Activated T-cell treated with anti-CD3 and anti-CD28 coated beads, Interleukin-2, amount 50 U/mL, for 72 hours (primary cell): ENCODE results near the gene ASB6. TPM values are rescaled to one million over a fixed set of nuclear protein-coding genes. Genes with fewer than 3 reads are reported as not detected.

Source experiments
- ATAC-seq, 2 donors: fragments of 150-1000 bp; cut with Tn5 transposase; replicated peaks in 1 of 2; 2 replicates each; pipeline ENCODE4 v1.10.0; 2021; ENCODE audit warnings: moderate library complexity in 2 of 2, mild to moderate bottlenecking in 1 of 2
- DNase-seq, 2 donors: peaks; one replicate each; pipeline ENCODE4 v3.0.0; 2021 to 2022; ENCODE audit warnings: mixed read lengths in 1 of 2
- H3K27ac Mint-ChIP-seq: one replicate; pipeline ENCODE4 v1.8.0; 2022; ENCODE audit warnings: mild to moderate bottlenecking, moderate library complexity, mixed read lengths
- H3K27me3 Mint-ChIP-seq: one replicate; pipeline ENCODE4 v1.8.0; 2022; ENCODE audit warnings: low read depth, mixed read lengths
- H3K36me3 Mint-ChIP-seq, 2 donors: one replicate each; pipeline ENCODE4 v1.8.0; 2022; ENCODE audit warnings: mixed read lengths in 2 of 2, mild to moderate bottlenecking in 1 of 2; ENCODE audit not compliant: insufficient read depth in 2 of 2
- H3K4me1 Mint-ChIP-seq: one replicate; pipeline ENCODE4 v1.8.0; 2022; ENCODE audit warnings: low read depth, mixed read lengths
- H3K4me3 Mint-ChIP-seq, 2 donors: one replicate each; pipeline ENCODE4 v1.8.0; 2022; ENCODE audit warnings: mild to moderate bottlenecking in 2 of 2, mixed read lengths in 2 of 2, moderate library complexity in 2 of 2
- H3K9me3 Mint-ChIP-seq, 2 donors: one replicate each; pipeline ENCODE4 v1.8.0; 2022; ENCODE audit warnings: mixed read lengths in 2 of 2
- total RNA-seq, 2 donors: library from RNA; stranded (reverse); gene quantifications; one replicate each; pipeline ENCODE4 v1.2.3, GENCODE V29; 2022

Gene ASB6
- total RNA-seq, result 10 to 100 TPM; 16.9 to 20.2 TPM

GRCh38 chr9:129641750-129642585 is at the start of gene ASB6:
Gene ASB6, minus strand, starts transcription at chr9:129642151. Its CDS starts 152 bp downstream, at chr9:129641999.
- no peaks in the 10 kb centered on the region for H3K27me3 Mint-ChIP-seq
- H3K36me3 Mint-ChIP-seq, result peaks cover 3 to 6% of the 10 kb centered on the region in 2 donors
- H3K27ac Mint-ChIP-seq, result peak within 1 kb of the TSS; percentile 82
- H3K4me3 Mint-ChIP-seq, result peak within 1 kb of the TSS; percentile 88 to 94
- peak; percentile 97 to 99 for DNase-seq
- H3K9me3 Mint-ChIP-seq, result no peaks in the 10 kb centered on the region
- peaks cover 27% of the 10 kb centered on the region for H3K4me1 Mint-ChIP-seq
- ATAC-seq, result peak; percentile 95

GRCh38 chr9:129688285-129689043 is 46.5 kb upstream of the ASB6 start:
- no peaks in the 10 kb centered on the region for H3K36me3 Mint-ChIP-seq
- H3K4me3 Mint-ChIP-seq, result no peak overlapping the region
- ATAC-seq, result no peak
- H3K9me3 Mint-ChIP-seq, result no peaks in the 10 kb centered on the region
- no peak for DNase-seq
- no peaks in the 10 kb centered on the region for H3K27me3 Mint-ChIP-seq
- H3K27ac Mint-ChIP-seq, result no peak overlapping the region
- no peaks in the 10 kb centered on the region for H3K4me1 Mint-ChIP-seq

GRCh38 chr9:129687391-129687790 is 45.4 kb upstream of the ASB6 start:
- DNase-seq (no peak), ATAC-seq (no peak)
- Mint-ChIP-seq H3K36me3 (no peaks in the 10 kb centered on the region), H3K27me3 (no peaks in the 10 kb centered on the region), H3K4me3 (no peak overlapping the region), H3K4me1 (no peaks in the 10 kb centered on the region), H3K27ac (no peak overlapping the region), H3K9me3 (no peaks in the 10 kb centered on the region)

- no peaks in the 10 kb centered on the region for H3K36me3 Mint-ChIP-seq
- H3K4me1 Mint-ChIP-seq, result no peaks in the 10 kb centered on the region
- DNase-seq, result no peak
- no peak overlapping the region for H3K27ac Mint-ChIP-seq
- no peak overlapping the region for H3K4me3 Mint-ChIP-seq
- no peaks in the 10 kb centered on the region for H3K9me3 Mint-ChIP-seq
- no peak for ATAC-seq
- no peaks in the 10 kb centered on the region for H3K27me3 Mint-ChIP-seq
Observed at GRCh38 chr9:129686736-129687135, 44.8 kb upstream of the ASB6 start.

GRCh38 chr9:129685933-129686259 is 43.9 kb upstream of the ASB6 start:
- Mint-ChIP-seq H3K4me1 (no peaks in the 10 kb centered on the region), H3K36me3 (no peaks in the 10 kb centered on the region), H3K9me3 (no peaks in the 10 kb centered on the region), H3K4me3 (no peak overlapping the region), H3K27ac (no peak overlapping the region), H3K27me3 (no peaks in the 10 kb centered on the region)
- no peak for DNase-seq
- ATAC-seq, result no peak

- DNase-seq, result no peak
- Mint-ChIP-seq H3K27ac (no peak overlapping the region), H3K9me3 (no peaks in the 10 kb centered on the region)
Observed at GRCh38 chr9:129685220-129685932, 43.4 kb upstream of the ASB6 start.

GRCh38 chr9:129682381-129682780 is 40.4 kb upstream of the ASB6 start:
- Mint-ChIP-seq H3K27ac (no peak overlapping the region), H3K27me3 (peaks cover 10% of the 10 kb centered on the region), H3K9me3 (no peaks in the 10 kb centered on the region), H3K36me3 (no peaks in the 10 kb centered on the region), H3K4me3 (no peak overlapping the region), H3K4me1 (no peaks in the 10 kb centered on the region)
- ATAC-seq (no peak), DNase-seq (no peak)

More at GRCh38 chr9:129685220-129685932, 43.4 kb upstream of the ASB6 start:
- Mint-ChIP-seq H3K36me3 (no peaks in the 10 kb centered on the region), H3K27me3 (no peaks in the 10 kb centered on the region), H3K4me1 (no peaks in the 10 kb centered on the region), H3K4me3 (no peak overlapping the region)
- ATAC-seq, result no peak

- Mint-ChIP-seq H3K4me3 (no peak overlapping the region), H3K27me3 (peaks cover 10% of the 10 kb centered on the region)
- ATAC-seq, result no peak
Observed at GRCh38 chr9:129681924-129682323, 40.0 kb upstream of the ASB6 start.

GRCh38 chr9:129679537-129679936 is 37.6 kb upstream of the ASB6 start:
- ATAC-seq (no peak), DNase-seq (no peak)
- Mint-ChIP-seq H3K36me3 (no peaks in the 10 kb centered on the region), H3K27ac (no peak overlapping the region), H3K27me3 (peaks cover 10% of the 10 kb centered on the region), H3K4me3 (no peak overlapping the region), H3K4me1 (no peaks in the 10 kb centered on the region), H3K9me3 (no peaks in the 10 kb centered on the region)

More at GRCh38 chr9:129681924-129682323, 40.0 kb upstream of the ASB6 start:
- Mint-ChIP-seq H3K9me3 (no peaks in the 10 kb centered on the region), H3K36me3 (no peaks in the 10 kb centered on the region), H3K27ac (no peak overlapping the region), H3K4me1 (no peaks in the 10 kb centered on the region)
- DNase-seq, result no peak

GRCh38 chr9:129678844-129679243 is 36.9 kb upstream of the ASB6 start:
- Mint-ChIP-seq H3K27me3 (peaks cover 10% of the 10 kb centered on the region), H3K36me3 (no peaks in the 10 kb centered on the region), H3K4me3 (no peak overlapping the region), H3K4me1 (no peaks in the 10 kb centered on the region), H3K27ac (no peak overlapping the region), H3K9me3 (no peaks in the 10 kb centered on the region)
- ATAC-seq (no peak), DNase-seq (no peak)

- Mint-ChIP-seq H3K4me3 (no peak overlapping the region), H3K9me3 (no peaks in the 10 kb centered on the region), H3K4me1 (no peaks in the 10 kb centered on the region), H3K27ac (no peak overlapping the region), H3K36me3 (no peaks in the 10 kb centered on the region), H3K27me3 (peaks cover 10% of the 10 kb centered on the region)
- no peak for ATAC-seq
- no peak for DNase-seq
Observed at GRCh38 chr9:129677456-129677855, 35.5 kb upstream of the ASB6 start.

- Mint-ChIP-seq H3K27ac (no peak overlapping the region), H3K4me3 (no peak overlapping the region), H3K27me3 (peaks cover 10% of the 10 kb centered on the region), H3K36me3 (no peaks in the 10 kb centered on the region), H3K9me3 (no peaks in the 10 kb centered on the region), H3K4me1 (no peaks in the 10 kb centered on the region)
- ATAC-seq (no peak), DNase-seq (no peak)
Observed at GRCh38 chr9:129676975-129677374, 35.0 kb upstream of the ASB6 start.

- Mint-ChIP-seq H3K36me3 (no peaks in the 10 kb centered on the region), H3K9me3 (no peaks in the 10 kb centered on the region), H3K4me1 (peaks cover 4% of the 10 kb centered on the region), H3K4me3 (no peak overlapping the region), H3K27ac (no peak overlapping the region), H3K27me3 (peaks cover 10% of the 10 kb centered on the region)
- DNase-seq, result no peak
- no peak for ATAC-seq
Observed at GRCh38 chr9:129676287-129676686, 34.3 kb upstream of the ASB6 start.
